Measurements from ENCODE around the gene KATNB1.

DNA sequence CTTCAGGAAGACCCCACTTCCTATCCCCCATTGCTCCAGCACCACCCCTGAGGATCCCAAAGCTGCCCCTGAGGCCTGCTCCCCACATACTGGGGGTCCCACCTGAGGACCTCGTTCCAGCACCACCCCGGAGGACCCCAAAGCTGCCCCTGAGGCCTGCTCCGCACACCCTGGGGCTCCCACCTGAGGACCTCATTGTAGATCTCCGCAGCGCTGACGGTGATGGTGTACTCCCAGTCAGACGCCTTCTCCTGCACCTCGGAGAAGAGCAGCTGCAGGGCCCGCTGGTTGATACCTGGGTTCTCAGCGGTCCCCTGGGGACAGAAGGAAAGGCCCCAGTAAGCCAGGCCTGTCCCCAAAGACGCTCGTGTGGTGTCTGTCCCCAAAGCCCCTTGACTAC lies 26.4 kb downstream of the KATNB1 start:
- TF ChIP-seq, protein P1, sequence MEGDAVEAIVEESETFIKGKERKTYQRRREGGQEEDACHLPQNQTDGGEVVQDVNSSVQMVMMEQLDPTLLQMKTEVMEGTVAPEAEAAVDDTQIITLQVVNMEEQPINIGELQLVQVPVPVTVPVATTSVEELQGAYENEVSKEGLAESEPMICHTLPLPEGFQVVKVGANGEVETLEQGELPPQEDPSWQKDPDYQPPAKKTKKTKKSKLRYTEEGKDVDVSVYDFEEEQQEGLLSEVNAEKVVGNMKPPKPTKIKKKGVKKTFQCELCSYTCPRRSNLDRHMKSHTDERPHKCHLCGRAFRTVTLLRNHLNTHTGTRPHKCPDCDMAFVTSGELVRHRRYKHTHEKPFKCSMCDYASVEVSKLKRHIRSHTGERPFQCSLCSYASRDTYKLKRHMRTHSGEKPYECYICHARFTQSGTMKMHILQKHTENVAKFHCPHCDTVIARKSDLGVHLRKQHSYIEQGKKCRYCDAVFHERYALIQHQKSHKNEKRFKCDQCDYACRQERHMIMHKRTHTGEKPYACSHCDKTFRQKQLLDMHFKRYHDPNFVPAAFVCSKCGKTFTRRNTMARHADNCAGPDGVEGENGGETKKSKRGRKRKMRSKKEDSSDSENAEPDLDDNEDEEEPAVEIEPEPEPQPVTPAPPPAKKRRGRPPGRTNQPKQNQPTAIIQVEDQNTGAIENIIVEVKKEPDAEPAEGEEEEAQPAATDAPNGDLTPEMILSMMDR (IDR thresholded peaks at IDR 0.05; ENCODE audit: low read length), result no peak
- TF ChIP-seq EZH2phosphoT487 (IDR thresholded peaks at IDR 0.05; ENCODE audit: low read length) (no peak), EZH2 (optimal IDR thresholded peaks at IDR 0.05; ENCODE audit: low read depth, low read length) (no peak)

Data from MM.1S (cell line).